Measurements from ENCODE around the gene UBAC2.

UBAC2 gene

DNA sequence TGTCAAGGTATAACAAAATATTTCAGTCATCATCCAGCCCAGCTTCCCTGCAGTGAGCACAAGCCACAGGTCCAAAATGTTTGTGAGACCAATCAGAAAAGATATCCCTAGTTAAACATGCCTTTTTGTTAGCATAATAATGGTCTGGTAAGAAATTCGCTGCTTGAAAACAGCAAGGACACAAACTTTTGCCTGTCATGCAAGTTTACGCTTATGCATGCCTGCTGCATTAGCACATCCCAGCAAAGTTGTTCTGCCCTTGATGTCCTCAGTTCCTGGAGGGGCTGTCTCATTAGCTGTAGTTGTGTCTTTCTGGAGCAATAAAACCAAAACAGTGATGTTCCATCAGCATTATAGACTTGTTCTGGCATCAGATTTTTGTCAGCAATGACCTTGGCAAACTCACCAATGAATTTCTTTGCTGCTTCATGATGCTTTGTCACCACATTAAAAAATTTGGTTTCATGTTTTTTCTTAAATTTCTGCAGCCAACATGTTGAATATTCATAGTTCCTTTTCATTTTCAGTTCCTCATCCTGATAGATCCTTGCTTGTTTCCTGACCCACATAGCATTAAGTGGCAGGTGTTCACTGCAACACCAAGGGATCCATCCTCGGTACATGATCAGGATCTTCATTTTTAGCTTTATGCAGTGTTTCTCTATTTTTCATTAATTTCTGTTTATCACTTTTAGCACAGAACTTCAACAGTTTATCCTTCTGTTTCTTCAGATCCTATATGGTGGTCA is 178.5 kb downstream of the UBAC2 start:
- no peak for TF ChIP-seq ZFX (IDR thresholded peaks at IDR 0.05; ENCODE audit: borderline replicate concordance)
- TF ChIP-seq, protein P1, sequence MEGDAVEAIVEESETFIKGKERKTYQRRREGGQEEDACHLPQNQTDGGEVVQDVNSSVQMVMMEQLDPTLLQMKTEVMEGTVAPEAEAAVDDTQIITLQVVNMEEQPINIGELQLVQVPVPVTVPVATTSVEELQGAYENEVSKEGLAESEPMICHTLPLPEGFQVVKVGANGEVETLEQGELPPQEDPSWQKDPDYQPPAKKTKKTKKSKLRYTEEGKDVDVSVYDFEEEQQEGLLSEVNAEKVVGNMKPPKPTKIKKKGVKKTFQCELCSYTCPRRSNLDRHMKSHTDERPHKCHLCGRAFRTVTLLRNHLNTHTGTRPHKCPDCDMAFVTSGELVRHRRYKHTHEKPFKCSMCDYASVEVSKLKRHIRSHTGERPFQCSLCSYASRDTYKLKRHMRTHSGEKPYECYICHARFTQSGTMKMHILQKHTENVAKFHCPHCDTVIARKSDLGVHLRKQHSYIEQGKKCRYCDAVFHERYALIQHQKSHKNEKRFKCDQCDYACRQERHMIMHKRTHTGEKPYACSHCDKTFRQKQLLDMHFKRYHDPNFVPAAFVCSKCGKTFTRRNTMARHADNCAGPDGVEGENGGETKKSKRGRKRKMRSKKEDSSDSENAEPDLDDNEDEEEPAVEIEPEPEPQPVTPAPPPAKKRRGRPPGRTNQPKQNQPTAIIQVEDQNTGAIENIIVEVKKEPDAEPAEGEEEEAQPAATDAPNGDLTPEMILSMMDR (IDR thresholded peaks at IDR 0.05): no peak
- H3K27ac ChIP-seq: no peak overlapping the region

DNA sequence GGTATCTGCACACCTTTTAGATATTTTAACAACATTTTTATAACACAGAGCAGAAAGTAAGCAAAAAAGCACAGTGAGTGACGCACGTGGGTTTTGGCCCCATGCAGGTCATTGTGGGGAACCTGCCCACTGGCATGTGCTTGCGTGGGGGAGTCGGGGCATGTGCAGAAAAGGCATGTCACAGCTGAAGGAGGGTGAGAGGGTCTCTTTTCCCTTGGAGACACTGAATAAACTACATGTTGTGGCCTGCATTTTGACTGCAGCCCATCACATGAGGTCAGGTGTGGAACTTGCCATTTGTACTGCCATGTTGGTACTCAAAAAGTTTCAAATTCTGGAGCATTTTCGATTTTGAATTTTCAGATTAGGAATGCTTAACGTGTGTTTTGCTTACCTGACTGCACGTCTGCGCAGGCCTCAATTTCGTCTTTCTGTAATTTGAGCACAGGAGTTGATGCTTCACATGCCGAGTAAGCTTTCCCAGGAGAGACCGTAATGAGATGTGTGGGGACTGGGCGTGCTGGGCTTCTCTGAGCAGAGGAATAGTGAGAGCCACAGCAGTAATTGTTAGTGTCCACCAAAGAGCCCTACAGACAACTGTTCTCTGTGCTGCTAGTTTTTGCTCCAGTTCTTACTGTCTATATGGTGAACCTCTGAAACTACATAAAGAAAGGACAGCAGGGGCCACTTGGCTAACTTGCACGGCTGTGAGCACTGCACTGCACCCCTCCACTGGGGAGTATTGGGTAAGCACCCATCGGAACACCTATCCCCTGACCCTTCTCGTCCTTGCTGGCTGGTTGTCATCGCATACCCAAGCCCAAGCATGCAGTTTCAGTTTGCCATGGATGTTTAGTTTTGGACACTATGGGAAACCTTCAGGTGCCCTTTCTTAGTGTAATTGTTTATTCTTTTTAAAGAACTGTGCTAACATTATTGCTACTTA is 179.5 kb downstream of the UBAC2 start:
- H3K27ac ChIP-seq: no peak overlapping the region
- no peak for TF ChIP-seq ZFX (IDR thresholded peaks at IDR 0.05; ENCODE audit: borderline replicate concordance)
- TF ChIP-seq, protein P1 (IDR thresholded peaks at IDR 0.05): no peak

DNA sequence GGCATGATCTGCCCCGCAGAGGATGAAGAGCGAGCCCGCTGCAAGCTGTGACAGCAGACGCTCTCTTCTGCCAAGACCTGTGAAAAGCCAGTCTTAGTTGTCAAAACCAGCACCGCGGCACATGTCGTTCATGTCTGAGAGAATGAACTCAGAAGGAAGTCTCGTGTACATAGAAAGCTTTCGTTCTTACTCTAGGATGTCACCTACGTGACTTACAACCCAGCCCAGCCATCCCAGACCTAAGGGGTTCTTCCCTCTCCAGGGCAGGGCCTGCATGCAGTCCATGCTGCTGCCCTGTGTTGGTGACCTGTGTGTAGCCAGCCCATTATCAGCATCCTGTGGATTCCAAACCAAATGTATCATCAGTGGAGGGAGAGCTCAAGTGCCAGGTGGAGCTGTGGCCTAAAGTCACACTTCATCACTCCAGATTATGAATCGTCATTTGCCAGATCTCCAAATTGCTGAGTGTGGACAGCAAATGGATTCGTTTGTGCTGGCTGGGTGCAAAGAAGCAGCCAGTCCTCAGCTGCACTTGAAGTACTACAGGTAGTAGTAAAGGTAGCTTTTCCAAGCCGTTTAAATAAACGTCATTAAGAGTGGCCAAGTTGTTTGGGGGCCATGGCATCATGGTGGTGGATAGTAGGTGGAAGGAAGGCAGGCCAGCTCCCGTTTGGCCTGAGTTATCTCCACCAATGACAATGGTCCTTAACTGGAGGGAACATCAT is 180.4 kb downstream of the UBAC2 start:
- TF ChIP-seq, protein P1 (IDR thresholded peaks at IDR 0.05): no peak
- no peak for TF ChIP-seq ZFX (IDR thresholded peaks at IDR 0.05; ENCODE audit: borderline replicate concordance)
- H3K27ac ChIP-seq: no peak overlapping the region

DNA sequence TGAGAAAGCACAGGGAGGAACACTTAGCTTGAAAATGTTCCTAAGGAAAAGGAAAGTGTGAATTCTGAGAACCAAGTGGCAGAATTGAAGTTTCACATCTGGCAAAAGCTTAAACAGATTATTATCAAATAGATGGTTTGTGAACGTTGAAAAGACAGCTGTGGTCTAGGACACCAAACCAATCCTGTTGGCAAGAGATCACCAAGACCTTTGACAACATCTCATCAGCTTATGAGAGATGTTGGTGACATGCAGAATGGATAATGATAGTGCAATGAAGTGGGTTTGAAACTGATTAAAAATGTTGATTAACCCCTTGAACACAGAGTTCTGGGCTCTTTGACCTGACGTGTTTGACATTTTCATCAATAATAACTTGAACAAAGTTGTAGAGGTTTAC is 181.1 kb downstream of the UBAC2 start:
- TF ChIP-seq ZFX (IDR thresholded peaks at IDR 0.05; ENCODE audit: borderline replicate concordance): no peak
- TF ChIP-seq, protein P1 (IDR thresholded peaks at IDR 0.05): no peak
- no peak overlapping the region for H3K27ac ChIP-seq

DNA sequence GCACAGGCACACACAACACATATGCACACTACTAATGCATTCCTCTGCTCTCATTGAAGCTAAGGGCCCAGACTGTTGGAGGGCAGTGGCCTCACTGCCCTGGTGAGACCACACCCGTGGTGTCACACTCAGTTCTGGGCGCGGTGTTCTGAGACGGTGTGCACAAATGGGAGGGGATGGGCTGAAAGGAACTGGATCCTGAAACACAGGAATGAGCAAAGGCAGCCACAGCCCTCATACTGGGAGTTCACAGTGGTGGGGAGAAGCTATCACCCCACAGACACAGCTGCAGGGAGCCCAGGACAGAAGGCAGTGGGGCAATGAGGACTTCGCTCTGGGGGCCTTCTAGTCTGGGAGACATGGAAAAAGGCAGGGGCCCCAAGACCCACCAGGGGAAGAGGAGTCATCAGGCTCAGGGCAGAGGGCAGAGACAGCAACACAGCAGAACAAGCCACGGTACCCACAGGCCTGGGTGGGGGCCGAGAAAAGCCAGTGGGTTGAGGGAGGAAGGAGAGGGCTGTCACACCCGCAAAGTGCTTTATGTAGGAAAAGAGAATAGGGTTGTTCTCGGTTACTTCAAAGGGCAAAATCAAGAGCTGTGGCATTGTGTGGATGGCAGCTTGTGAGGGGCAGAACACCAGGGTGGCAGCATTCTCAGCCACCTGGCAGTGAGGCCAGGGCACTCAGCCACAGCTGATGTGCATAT is 181.9 kb downstream of the UBAC2 start:
- no peak for TF ChIP-seq ZFX (IDR thresholded peaks at IDR 0.05; ENCODE audit: borderline replicate concordance)
- TF ChIP-seq, protein P1 (IDR thresholded peaks at IDR 0.05): no peak
- no peak overlapping the region for H3K27ac ChIP-seq

DNA sequence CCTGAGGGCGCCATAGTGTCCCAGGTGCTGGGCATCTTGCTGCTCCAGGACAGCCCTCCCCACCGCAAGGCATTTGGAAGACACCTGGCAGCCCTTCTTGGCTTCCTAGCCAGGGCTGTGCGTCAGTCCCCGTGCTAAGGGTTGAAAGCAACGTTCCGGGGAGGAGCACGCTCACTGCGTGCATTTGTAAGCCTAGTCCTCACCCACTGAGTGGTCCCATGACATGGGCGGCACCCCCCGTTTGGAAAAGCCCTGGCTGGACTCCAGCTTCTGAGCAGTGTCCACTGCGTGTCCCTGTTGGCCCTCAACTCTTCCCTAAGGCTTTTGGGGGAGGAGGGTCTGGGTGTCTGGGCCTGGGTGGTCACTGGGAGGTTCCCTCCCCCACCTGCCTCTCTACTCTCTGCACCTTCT is 182.9 kb downstream of the UBAC2 start:
- no peak overlapping the region for H3K27ac ChIP-seq
- TF ChIP-seq, protein P1 (IDR thresholded peaks at IDR 0.05): no peak
- TF ChIP-seq ZFX (IDR thresholded peaks at IDR 0.05; ENCODE audit: borderline replicate concordance): no peak
